GM23248 (cell line): ENCODE data around the gene ZNF444. TPM values are rescaled to one million over a fixed set of nuclear protein-coding genes. Genes with fewer than 3 reads are reported as not detected.

Experiments
- DNase-seq: peaks from one replicate; pipeline ENCODE4 v3.0.0-alpha.2; 2015
- H2AFZ ChIP-seq: fragments of 200-600 bp; sonication (generic); 2 replicates; pipeline ENCODE4 v1.6.1; 2016; ENCODE audit warnings: antibody characterized with exemption
- H3F3A ChIP-seq: fragments of 200-600 bp; sonication (generic); 2 replicates; pipeline ENCODE4 v1.6.1; 2016; ENCODE audit warnings: mild to moderate bottlenecking, antibody characterized with exemption, mixed run types; ENCODE audit not compliant: insufficient read depth
- H3K27ac ChIP-seq: fragments of 200-600 bp; sonication (generic); 2 replicates; pipeline ENCODE4 v1.5.1; 2016; ENCODE audit warnings: mild to moderate bottlenecking
- H3K27me3 ChIP-seq: fragments of 200-600 bp; sonication (generic); replicated peaks from 2 replicates; pipeline ENCODE4 v1.6.1; 2016; ENCODE audit warnings: mild to moderate bottlenecking; ENCODE audit not compliant: insufficient read depth
- H3K36me3 ChIP-seq: fragments of 200-600 bp; sonication (generic); 2 replicates; pipeline ENCODE4 v1.6.1; 2016; ENCODE audit warnings: low read depth, mild to moderate bottlenecking
- H3K4me1 ChIP-seq: fragments of 200-600 bp; sonication (generic); 2 replicates; pipeline ENCODE4 v1.6.1; 2016; ENCODE audit warnings: mild to moderate bottlenecking; ENCODE audit not compliant: insufficient read depth
- H3K4me2 ChIP-seq: fragments of 200-600 bp; sonication (generic); one replicate; pipeline ENCODE4 v1.6.1; 2016; ENCODE audit warnings: mild to moderate bottlenecking; ENCODE audit not compliant: unreplicated experiment
- H3K4me3 ChIP-seq: fragments of 200-600 bp; sonication (generic); 2 replicates; pipeline ENCODE4 v1.5.1; 2016; ENCODE audit warnings: mild to moderate bottlenecking
- H3K79me2 ChIP-seq: fragments of 200-600 bp; sonication (generic); 2 replicates; pipeline ENCODE4 v1.6.1; 2016; ENCODE audit warnings: mild to moderate bottlenecking; ENCODE audit not compliant: insufficient read depth
- H3K9ac ChIP-seq: fragments of 200-600 bp; sonication (generic); 2 replicates; pipeline ENCODE4 v1.6.1; 2016; ENCODE audit warnings: mild to moderate bottlenecking
- H3K9me2 ChIP-seq: fragments of 200-600 bp; sonication (generic); 2 replicates; pipeline ENCODE4 v1.6.1; 2016; ENCODE audit warnings: mixed run types, mild to moderate bottlenecking, moderate library complexity; ENCODE audit not compliant: insufficient read depth
- H3K9me3 ChIP-seq: fragments of 200-600 bp; sonication (generic); one replicate; pipeline ENCODE4 v1.6.1; 2017; ENCODE audit warnings: low read depth
- H4K20me1 ChIP-seq: fragments of 200-600 bp; sonication (generic); 2 replicates; pipeline ENCODE4 v1.6.0; 2016; ENCODE audit not compliant: insufficient read depth
- EZH2 ChIP-seq: fragments of 200-600 bp; sonication (generic); IDR thresholded peaks from 2 replicates; pipeline ENCODE4 v1.6.1; 2018; ENCODE audit warnings: antibody characterized with exemption, mild to moderate bottlenecking; ENCODE audit not compliant: insufficient read depth, poor library complexity, severe bottlenecking
- EZH2phosphoT487 ChIP-seq: fragments of 200-600 bp; sonication (generic); IDR thresholded peaks from 2 replicates; pipeline ENCODE4 v1.6.1; 2018; ENCODE audit warnings: antibody characterized with exemption, moderate library complexity, mild to moderate bottlenecking, low read depth; ENCODE audit not compliant: insufficient read depth
- WGBS, 2 experiments: methylation state at CpG; one replicate each; pipeline ENCODE4 v1.1.6; 2015 to 2017; ENCODE audit warnings: low lambda C conversion rate in 2 of 2, low coverage in 1 of 2; ENCODE audit errors: missing lambda C conversion rate in 2 of 2; 5-methylcytosine and 5-hydroxymethylcytosine counted together
- in situ Hi-C: fragments of 300-500 bp; cut with MboI; formaldehyde crosslinking; loops from 2 replicates; pipeline ENCODE4 v1.15.0; 2020
- polyA plus RNA-seq: library from polyadenylated mRNA; unstranded; fragments of >200 nt; fragmentation: Nextera tagmentation; extraction: Ambion mirVana; gene quantifications from 2 replicates; pipeline ENCODE4 v1.2.1, GENCODE V29; 2016
- total RNA-seq: library from RNA; depleted of rRNA; stranded (reverse); fragments of >200 nt; shearing (Covaris generic); gene quantifications from 2 replicates; pipeline ENCODE4 v1.2.3, GENCODE V29; 2014

Gene ZNF444
- total and polyA plus RNA-seq, 2 experiments from 2014 or later: 7.7 to 21.8 TPM

DNA sequence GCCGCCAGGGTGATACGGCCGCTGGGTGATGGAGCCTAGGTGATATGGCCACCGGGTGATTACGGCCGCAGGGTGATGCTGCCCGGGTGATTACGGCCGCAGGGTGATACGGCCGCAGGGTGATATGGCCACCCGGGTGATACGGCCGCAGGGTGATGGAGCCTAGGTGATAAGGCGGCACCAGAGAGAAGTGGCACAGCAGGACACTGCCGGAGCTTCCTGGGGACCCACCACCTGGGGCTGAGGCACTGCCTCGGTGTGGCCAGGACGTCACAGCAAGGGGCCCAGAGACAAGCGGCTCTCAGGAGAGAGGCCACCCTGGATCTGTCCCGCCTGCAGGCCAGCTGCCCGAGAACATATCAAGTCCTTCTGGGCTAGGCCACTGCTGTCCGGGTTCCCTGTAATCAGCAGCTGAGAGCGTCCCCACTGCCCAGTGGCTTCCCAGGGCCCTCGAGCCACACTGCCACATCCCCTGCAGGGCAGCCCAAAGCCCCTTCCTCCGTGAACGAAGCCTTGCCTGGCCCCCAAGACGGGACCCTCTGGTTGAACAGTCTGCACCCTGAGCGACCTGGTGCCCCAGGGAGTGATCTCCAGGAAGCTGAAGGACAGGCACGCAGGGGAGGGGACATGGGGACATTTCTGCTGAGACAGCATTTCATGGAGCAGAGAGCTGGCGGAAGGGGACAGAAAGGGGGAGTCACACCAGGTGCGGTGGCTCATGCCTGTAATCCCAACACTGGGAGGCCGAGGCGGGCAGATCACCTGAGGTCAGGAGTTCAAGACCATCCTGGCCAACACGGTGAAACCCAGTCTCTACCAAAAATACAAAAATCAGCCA, 42.1 kb upstream of the ZNF444 start:
- H3K36me3 ChIP-seq: no peaks in the 10 kb centered on the region
- no peak for DNase-seq

GRCh38 chr19:56099638-56100539, 41.2 kb upstream of the ZNF444 start:
- H3K4me3 ChIP-seq: no peak overlapping the region
- DNase-seq: no peak
- no peaks in the 10 kb centered on the region for H3K36me3 ChIP-seq
- no peak overlapping the region for H3K9ac ChIP-seq
- no peak overlapping the region for H3K27ac ChIP-seq
- H3K79me2 ChIP-seq: peaks cover 69% of the 10 kb centered on the region
- WGBS, 2 experiments: 87 to 93% methylated on average over 24 to 30 of the region's 31 CpGs
- no peaks in the 10 kb centered on the region for H4K20me1 ChIP-seq
- no peaks in the 10 kb centered on the region for H3K9me3 ChIP-seq
- H3K4me2 ChIP-seq: no peak overlapping the region
- no peak overlapping the region for H2AFZ ChIP-seq
- no peaks in the 10 kb centered on the region for H3F3A ChIP-seq
- in situ Hi-C loops: no loop called here
- H3K9me2 ChIP-seq: no peaks in the 10 kb centered on the region
- no peak for TF ChIP-seq EZH2
- no peak for TF ChIP-seq EZH2phosphoT487
- no peaks in the 10 kb centered on the region for H3K4me1 ChIP-seq
- no peaks in the 10 kb centered on the region for H3K27me3 ChIP-seq

More for the DNA sequence above, 42.1 kb upstream of the ZNF444 start:
- Histone ChIP-seq H3K79me2 (peaks cover 72% of the 10 kb centered on the region), H3K27ac (no peak overlapping the region), H2AFZ (no peak overlapping the region), H3K4me2 (no peak overlapping the region), H3K4me3 (no peak overlapping the region), H3K9me3 (no peaks in the 10 kb centered on the region), H3K4me1 (no peaks in the 10 kb centered on the region), H3K9ac (no peak overlapping the region), H3K9me2 (no peaks in the 10 kb centered on the region), H4K20me1 (no peaks in the 10 kb centered on the region; the same call in 1 of the 2 replicates), H3F3A (no peaks in the 10 kb centered on the region), H3K27me3 (no peaks in the 10 kb centered on the region)
- 90 to 92% methylated on average over 25 to 34 of the region's 34 CpGs for WGBS, 2 experiments
- in situ Hi-C loops: no loop called here
- no peak for TF ChIP-seq EZH2phosphoT487
- TF ChIP-seq EZH2: no peak

- in situ Hi-C loops: no loop called here
- no peak overlapping the region for H3K4me3 ChIP-seq
- no peaks in the 10 kb centered on the region for H4K20me1 ChIP-seq
- peaks cover 70% of the 10 kb centered on the region for H3K79me2 ChIP-seq
- H3K27ac ChIP-seq: no peak overlapping the region
- H3F3A ChIP-seq: no peaks in the 10 kb centered on the region
- H3K36me3 ChIP-seq: no peaks in the 10 kb centered on the region
- H3K4me1 ChIP-seq: no peaks in the 10 kb centered on the region
- H2AFZ ChIP-seq: no peak overlapping the region
- no peaks in the 10 kb centered on the region for H3K9me3 ChIP-seq
- no peak overlapping the region for H3K9ac ChIP-seq
- 84 to 89% methylated on average over 21 to 25 of the region's 25 CpGs for WGBS, 2 experiments
- H3K4me2 ChIP-seq: no peak overlapping the region
- no peak for DNase-seq
- no peaks in the 10 kb centered on the region for H3K27me3 ChIP-seq
- no peaks in the 10 kb centered on the region for H3K9me2 ChIP-seq
- no peak for TF ChIP-seq EZH2phosphoT487
- no peak for TF ChIP-seq EZH2
Measured at GRCh38 chr19:56101095-56101494, 40.0 kb upstream of the ZNF444 start.

GRCh38 chr19:56101746-56102535, 39.1 kb upstream of the ZNF444 start:
- H3K27me3 ChIP-seq: no peaks in the 10 kb centered on the region
- H3K9me3 ChIP-seq: no peaks in the 10 kb centered on the region
- no peaks in the 10 kb centered on the region for H4K20me1 ChIP-seq
- peaks cover 77% of the 10 kb centered on the region for H3K79me2 ChIP-seq
- in situ Hi-C loops: no loop called here
- no peak overlapping the region for H3K27ac ChIP-seq
- no peak overlapping the region for H3K4me3 ChIP-seq
- no peaks in the 10 kb centered on the region for H3F3A ChIP-seq
- H2AFZ ChIP-seq: no peak overlapping the region
- no peaks in the 10 kb centered on the region for H3K4me1 ChIP-seq
- no peak overlapping the region for H3K4me2 ChIP-seq
- H3K36me3 ChIP-seq: no peaks in the 10 kb centered on the region
- DNase-seq: no peak
- TF ChIP-seq EZH2: no peak
- TF ChIP-seq EZH2phosphoT487: no peak
- WGBS, 2 experiments: 93% methylated on average over 25 to 34 of the region's 34 CpGs
- no peaks in the 10 kb centered on the region for H3K9me2 ChIP-seq
- H3K9ac ChIP-seq: no peak overlapping the region
